GM21367 (cell line): ENCODE measurements around the gene JAKMIP1.
"Not testable (repeated sequence)": the region's sequence is repeated elsewhere in the genome, so short reads cannot be mapped to it uniquely, and the experiment has no call there.

Source experiments
- ATAC-seq: cut with Tn5 transposase; IDR thresholded peaks from one replicate; pipeline ENCODE4 v1.9.1; 2021; ENCODE audit not compliant: unreplicated experiment

The JAKMIP1 gene

DNA sequence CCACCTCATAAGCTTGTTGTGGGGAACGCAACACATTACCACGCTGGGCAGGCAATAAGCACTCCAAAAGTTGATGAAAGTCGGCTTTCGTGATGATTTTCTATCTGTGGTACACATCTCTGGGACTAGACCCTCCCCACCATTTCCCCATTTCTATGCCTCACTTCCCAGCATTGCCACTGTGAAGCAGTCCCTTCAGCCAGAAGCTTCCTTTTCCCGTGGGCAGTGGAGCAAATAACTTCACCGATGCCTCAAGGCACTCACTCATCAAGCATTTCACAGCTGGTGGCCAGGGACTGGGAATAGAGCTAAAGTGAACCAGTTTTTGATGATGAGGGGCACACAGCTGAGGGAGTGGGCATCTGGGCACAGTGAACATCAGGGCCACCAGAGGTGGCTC, 201.0 kb downstream of the JAKMIP1 start:
- ATAC-seq, result no peak

DNA sequence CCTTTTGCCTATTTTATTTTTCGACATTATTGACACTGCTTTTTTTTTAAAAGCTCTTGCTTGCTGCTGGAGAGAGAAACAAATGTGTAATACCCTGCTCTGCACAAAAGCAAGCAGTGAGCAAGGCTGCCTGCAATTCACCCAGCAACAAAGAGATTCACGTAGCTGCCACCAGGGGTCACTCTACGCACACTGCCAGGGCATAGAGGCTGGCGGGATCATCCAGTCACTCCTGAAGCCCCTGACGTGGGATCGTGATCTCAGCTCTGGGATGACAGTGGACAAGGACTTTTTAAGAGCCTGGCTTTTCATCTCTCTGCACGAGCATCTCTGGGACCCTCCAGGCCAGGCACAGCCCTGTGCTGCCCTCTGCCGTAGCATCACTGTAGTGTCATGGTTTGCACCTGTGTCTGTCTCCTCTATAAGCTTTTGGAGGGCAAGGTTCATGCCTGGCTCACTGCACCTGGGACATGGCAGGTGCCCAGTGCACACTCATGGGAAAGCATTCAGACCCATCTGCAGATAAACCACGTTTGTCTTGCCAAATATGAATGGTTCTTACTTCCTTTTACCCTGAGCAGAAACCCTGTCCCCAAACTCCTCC, 201.9 kb downstream of the JAKMIP1 start:
- ATAC-seq, result peak; percentile 56

DNA sequence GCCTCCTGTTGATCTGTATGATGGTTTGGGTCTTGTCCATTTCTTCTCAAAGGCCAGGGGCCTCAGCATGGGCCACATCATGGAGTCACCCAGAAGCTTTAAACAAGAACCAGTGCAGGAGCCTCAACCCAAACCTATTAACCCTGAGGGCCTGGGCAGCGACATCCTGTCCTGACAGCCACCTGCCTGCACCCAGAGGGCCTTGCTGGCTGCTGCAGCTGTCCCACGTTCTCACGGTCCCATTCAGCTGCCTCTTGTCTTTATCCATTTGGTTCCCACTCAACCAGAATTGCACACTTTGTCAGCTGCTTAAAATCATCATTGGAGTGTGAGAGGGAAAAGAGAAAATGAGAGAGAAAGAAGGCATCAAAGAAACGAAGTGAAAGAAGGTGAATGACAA, 203.7 kb downstream of the JAKMIP1 start:
- ATAC-seq, result no peak

DNA sequence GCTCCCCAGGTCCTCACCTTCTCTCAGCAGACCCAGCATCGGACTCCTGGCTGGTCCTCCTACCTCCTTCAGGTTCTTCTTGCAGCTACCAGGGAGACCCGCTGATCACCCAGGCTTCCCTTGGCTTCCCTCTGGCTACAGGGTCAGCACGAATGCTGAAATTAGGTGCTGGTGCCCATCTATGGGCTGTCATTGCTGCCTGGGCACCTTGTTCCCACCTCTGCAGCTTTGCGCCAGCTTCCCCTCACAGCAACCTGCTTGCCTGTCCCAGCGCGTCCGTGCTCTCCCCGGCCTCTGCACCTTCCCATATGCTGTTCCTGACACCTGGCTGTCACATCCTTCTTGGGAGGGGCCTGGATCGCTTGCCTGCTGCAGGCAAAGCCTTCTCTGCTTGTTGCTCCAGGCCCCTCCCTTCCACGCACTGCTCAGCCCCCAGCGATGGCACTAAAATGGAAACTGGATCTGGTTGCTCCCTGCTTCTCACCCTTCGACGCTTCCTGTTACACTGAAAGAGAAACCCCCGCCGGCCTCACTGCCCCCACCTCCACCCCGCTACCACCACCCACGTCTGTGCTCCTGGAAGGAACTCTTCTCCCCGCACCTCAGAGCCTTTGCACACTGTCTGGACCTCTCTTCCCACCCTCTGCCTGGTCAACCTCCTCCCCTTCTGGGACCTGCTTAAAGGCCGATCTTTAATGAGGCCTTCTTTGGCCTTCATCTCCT, 204.3 kb downstream of the JAKMIP1 start:
- ATAC-seq, result no peak

DNA sequence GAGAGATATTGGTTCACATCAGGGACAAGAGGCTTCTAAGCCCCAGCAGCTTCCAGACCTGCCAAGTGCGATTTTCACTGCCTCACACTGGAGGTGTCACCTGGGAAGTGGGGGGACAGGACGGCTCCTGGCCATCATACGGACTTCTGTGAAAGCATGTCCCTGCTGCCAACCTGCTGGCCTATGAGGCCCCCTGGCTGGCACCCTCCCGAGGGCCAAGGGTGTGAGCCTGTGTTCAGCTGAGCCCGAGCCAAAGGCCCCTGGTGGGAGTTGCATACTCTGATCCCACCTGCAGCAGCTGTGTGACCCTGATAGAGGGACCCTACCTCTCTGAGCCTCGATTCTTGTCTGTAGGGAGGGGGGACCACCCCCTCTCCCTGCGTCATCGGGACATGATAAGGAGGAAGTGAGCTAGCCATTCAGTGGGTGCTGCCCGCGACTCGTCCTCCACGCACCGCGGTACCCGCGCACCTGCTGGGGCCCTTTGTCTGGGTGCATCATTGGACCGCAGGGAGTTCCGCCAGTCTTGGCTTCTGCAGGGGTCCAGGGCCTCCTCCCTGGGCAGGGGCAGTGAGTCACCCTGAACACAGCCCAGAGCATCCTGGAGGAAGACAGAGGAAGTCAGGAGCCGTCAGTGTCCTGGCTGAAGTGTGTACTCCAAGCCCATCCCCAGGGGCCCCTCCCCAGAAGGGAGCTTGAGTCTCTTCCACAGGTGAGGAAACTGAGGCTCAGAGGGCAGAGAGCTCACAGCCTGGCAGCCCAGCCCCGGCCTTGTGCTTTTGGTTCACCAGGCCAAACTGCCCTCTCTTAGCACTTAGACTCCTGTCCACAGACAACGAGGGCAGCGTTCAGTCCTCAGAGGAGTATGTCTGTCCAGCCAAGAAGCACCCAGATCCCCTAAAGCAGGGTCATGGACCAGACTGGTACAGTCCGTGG, 206.2 kb downstream of the JAKMIP1 start:
- no peak for ATAC-seq

DNA sequence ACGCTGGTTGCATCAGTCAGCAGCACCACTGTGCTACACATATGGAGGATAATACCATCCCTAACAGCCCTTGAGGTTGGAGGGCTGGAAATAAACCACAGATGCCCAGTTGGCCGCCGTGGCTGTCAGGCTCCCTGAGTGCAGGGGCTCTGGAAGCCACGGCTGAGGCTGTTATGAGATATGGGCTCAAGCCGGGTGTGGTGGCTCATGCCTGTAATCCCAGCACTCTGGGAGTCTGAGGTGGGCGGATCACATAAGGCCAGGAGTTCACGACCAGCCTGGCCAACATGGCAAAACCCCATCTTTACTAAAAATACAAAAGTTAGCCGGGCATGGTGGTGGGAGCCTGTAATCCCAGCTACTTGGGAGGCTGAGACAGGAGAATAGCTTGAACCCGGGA, 207.0 kb downstream of the JAKMIP1 start:
- not testable (repeated sequence) for ATAC-seq

DNA sequence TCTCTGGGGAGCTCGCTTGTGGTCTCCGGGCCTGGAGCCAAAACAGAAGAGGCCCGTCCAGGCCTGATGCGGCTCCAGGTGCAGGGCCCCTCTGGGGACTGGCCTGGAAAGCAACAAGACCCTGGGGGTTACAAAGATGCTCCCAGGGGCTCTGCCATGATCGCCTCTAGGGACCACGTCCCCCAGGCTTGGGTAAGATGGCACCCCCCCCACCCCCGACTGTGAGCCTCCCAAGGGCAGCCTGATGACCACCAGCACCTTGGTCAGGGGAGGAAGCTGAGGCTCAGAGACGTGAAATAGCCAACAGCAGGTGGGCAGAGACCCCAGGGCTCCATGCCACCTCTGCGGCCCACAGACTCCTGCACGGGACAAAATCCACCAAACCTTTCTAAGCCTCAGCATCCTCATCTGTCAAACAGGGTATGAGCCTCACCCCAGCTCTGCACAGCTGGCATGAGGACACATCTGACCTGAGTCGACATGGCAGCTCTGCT, 207.5 kb downstream of the JAKMIP1 start:
- no peak for ATAC-seq

DNA sequence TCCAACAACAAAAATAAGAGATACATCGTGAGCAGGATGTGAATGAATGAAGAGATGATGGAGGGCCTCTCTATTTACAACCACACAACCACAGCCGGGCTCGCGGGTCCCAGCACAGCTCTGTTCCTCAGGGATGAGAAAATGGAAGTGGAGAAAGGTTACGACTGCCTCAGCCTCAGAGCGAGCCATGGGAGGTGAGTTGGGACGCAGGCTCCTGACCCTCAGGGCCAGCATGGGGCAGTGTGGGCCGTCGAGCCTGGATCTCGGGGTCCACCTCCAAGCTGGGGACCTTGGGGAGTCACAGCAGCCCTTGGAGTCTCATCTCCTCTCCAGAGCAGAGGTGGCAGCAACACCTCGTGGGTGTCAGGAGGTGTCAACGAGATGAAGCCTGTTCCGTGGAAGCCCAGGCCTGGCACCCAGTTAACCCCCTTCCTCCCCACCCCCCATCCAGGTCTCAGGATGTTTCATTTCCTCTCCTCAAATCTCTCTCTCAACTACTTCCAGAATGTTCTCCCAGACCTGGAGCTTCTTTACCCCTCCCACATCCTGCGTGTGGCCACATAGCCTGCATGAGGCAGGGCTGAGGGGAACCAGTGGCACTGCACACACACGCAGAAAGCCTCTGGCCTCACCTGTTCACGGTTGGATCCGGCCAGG, 208.1 kb downstream of the JAKMIP1 start:
- ATAC-seq, result no peak

DNA sequence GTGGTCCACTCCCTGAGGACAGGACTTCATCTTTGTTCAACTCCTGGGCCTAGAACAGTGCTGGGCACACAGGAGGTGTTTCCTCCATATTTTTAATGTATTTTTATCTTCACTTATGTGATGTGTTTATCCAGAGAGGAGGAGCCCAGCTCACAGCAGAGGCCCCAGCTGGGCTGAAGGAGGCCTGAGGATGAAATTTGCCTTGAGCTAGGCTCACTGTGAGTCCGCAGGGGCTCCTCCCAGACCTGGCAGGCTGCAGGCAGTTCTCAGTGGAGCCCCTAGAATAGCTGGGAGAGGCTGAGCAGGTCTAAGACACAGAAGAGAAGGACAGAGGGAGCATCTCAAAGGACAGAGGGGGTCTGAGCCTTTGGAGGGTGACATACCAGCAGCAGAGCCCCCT, 208.9 kb downstream of the JAKMIP1 start:
- no peak for ATAC-seq

DNA sequence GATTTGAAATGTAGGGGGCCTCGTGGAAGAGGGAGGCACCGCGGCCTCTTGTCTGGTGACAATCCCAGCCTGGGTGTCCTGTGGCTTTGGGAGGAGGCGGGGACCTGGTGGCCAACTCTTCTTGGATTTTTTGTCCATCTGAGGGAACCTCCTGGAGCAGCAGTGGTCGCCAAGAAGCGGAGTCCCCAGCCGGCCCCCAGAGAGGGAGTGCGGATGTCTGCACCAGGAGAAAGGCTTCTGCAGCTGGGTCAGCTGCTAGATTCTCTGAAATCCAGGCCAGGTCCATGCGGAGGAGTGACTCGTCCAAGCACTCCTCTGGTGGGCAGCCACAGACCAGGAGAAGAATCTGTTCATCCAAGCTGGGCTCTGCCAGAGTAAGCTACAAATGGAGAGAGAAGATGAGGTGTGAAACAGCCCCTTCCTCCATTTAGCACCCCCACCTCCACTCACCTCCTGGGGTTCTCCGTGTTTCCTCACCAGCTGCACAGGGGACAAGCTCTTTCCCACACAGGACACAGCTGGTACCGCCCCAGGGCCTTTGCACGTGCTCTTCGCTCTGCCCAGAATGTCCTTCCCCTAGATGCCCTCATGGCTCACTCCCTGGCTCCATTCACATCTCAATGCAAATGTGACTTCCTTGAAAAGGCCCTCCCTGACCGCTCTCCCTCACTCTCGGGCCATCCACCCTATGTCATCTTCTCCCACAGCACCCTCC, 209.7 kb downstream of the JAKMIP1 start:
- ATAC-seq, result no peak

DNA sequence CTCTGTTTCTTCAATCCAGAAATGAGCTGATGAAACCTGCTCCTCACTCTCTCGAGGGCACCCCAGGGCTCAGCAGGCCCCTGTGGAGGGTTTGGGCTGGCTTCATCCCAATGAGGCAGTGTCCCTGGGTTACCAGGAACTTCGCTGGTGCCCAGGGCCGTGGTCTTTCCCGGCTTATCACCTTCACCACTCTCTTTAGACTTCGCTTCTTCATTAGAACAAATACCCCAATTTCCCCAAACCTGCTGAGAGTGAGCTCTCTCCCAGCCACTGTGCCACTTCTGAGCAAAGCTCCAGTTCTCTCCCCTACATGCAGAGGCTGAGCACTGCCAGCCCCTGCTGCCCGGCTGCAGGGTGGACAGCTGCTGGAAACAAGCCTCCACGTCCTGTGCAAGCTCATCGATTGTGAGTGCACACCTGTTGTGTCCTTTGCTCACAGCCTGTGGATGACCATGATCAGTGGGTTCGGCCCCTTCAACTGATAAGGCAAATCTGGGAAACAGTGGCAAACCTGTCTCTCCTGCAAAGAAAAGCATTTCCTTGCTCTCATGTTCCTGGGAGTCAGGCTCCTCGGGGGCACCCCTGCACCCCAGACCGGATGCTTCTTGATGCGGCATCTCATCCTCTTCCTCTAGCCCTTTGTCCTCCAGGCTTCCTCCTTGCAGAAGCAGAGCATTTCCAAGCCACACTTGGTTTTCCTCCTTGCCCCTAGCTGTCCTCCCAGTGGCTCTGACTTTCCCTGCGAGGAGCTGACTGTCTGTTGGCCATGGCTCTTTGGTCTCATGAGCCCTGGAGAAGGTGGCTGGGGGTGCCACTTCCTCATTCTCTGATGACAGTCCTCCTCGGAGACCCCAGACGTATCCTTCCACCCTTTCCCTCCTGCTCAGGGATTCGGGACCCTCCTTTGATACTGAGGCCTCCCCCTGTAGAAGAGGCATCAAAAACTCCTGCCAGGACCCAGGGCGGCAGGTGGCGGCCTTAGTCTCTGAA, 210.8 kb downstream of the JAKMIP1 start:
- no peak for ATAC-seq

DNA sequence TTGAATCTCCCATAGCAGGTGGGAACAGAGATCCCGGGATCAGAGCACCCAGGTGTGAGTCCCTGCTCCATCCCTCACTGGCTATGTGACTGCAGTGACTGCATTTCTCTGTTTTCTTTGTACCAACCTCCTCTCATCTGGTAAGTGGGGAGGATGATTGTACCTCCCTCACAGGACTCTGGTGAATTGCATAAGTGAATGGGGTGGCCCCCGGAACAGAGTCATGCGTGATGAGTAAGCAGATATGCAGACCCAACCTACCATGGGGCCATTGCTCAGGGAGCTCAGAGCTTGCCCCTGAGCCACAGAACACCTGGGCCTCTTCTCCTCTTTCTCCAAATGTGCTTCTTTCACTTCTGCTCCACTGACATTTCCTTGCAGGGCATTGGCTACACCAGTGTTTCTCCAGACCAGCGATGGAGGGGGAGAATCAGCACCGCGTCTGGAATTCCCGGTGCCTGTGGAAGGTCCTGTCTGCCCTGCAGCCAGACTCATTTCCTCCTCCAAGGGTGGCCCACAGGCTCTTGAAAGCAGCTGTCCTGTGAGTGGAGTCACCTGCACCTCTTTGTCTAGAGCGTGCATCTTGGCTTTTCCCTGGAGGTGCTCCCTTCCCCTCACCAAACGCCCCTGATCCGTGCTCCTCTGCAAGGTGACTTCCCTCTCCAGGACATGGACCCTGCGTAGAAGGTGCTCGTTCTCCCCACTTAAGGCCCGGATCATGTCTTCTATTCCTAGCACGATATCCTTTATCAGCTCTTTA, 212.1 kb downstream of the JAKMIP1 start:
- no peak for ATAC-seq

DNA sequence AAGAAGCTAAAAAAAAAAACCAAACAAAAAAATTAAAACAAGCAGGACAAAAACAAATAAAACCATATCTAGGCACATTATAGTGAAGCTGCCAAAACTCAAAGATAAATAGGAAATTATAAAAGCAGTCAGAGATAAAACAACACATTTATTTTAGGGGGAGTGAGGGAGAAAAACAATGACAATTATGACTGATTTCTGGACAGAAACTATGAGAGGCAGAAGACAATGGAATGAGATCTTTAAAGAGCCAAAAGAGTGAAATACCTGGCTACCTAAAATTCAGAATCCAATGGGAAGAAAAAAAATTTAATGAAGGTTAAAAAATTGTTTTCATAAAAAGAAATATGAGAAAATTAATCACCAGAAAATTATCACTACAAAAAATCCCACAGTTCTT, 215.5 kb downstream of the JAKMIP1 start:
- ATAC-seq, result no peak

DNA sequence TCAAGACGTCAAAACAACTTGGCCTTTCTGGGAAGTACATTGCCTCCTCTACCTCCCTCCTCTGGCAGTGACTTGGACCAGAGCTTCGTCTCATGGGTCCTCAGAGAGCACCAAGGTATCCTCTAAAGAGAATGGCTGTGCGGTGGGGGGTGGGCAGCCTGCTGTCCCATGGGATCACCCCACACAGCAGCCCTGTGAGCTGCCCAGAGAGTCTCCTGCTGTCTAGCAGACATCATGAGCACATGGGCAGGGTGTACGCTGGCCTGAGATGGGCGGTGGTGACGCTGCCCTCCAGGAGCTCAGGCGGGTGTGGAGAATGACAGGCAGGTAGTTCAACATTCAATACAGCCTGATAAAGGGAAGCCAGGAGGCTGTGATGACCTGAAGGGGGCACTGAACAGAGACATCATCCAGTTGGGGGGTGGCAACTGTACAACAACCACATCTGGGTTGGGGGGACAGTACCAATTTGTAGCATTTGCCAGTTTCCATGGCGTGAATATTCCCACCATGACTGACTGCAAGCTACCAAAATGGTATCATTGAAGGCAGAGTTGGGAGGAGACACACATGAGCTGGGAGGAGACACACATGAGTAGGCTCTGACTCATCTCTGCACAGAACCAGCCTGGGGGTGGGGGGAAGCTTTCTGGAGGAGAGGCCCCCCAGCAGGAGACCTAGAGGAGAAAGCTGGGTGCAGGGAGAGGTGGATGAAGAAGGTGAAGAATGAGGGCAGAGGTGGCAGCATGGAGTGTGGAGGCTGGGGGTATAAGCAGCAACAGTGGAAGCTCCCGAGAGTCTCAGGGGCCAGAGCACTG, 218.0 kb downstream of the JAKMIP1 start:
- ATAC-seq, result no peak

DNA sequence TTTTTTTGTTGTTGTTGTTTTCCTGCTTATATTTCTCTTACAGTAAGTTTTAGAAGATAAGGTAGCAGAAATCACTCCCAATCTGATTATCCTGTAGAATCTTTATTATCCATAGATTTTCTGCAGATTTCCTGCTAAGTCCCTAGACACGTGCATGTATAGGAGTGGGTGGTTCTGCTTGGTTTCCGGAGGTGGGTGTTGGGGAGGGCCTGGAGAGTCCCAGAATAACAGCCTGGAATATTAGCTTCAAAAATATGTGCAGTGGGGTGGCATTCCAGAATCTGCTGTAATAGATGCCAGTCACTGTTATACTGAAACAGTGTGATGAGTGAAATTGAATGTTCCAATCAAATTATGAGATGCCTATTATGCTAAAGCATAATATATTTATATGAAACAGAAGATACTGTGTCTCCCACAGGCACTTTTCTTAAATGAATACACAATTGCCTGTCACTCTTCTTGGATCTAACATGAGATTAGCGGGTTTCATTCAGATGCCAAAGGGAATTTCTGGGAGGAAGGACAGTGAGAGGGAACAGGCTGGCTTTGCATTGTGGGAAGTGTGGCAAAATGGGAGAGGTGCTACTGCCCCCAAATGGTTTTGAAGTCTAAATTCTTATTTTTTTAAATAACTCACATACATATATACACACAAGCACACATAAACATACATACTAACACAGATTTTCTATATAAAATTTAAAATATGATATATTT, 219.8 kb downstream of the JAKMIP1 start:
- no peak for ATAC-seq

DNA sequence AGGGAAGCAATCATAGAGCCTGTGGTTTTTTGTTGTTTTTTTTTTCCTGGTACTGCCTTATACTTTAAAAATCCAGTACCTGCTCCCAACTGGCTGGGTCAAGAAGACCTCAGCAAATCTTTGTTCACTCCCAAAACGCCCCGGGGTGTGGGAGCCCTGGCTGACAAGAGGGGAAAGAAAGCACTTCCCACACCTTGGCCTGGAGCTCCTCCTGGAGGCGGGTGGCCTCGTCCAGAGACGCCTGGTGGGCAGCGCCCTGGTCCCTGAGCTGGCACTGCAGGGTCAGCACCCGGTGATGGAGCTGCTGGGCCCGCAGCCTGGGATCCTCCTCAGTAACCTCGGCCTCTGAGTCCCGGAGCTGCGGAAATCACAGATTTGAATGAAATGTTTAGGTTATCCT, 220.4 kb downstream of the JAKMIP1 start:
- no peak for ATAC-seq

DNA sequence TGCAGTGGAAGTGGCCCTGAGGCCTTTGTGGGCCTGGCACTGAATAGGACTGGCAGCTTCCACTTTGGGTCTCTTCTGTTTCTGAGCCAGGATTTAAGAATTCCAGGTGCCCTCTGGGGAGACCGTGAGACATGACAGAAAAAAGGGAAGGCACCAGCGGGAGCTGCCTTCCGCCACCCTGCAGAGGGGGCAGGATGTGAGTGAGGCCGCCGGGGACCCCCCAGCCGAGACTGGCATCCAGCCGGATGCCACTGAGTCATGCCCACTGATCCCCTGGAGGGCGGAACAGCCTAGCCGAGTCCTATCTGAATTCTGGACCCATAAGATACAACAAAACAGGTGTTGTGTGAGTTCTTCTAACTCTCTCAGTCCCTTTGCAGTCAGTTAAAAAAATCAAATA, 223.4 kb downstream of the JAKMIP1 start:
- no peak for ATAC-seq
